ENCODE data around the gene CCNE1.

DNA sequence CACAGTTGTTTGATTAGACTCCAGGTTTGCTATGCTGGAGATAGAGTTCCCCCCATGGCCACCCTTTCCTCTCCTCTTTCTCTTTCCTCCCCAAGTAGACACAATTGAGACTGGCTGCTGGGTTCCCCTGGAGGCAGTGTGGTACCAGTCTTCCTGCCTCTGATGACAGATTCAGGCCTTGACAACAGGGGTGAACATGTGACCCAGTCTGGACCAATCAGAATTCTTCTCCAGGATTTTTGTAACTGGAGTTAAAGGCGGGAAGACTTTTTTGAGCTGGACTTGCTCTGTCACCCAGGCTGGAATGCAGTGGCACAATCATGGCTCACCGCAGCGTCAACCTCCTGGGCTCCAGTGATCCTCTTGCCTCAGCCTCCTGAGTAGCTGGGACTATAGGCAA is 48.7 kb downstream of the CCNE1 start:
- TF ChIP-seq, protein P1, sequence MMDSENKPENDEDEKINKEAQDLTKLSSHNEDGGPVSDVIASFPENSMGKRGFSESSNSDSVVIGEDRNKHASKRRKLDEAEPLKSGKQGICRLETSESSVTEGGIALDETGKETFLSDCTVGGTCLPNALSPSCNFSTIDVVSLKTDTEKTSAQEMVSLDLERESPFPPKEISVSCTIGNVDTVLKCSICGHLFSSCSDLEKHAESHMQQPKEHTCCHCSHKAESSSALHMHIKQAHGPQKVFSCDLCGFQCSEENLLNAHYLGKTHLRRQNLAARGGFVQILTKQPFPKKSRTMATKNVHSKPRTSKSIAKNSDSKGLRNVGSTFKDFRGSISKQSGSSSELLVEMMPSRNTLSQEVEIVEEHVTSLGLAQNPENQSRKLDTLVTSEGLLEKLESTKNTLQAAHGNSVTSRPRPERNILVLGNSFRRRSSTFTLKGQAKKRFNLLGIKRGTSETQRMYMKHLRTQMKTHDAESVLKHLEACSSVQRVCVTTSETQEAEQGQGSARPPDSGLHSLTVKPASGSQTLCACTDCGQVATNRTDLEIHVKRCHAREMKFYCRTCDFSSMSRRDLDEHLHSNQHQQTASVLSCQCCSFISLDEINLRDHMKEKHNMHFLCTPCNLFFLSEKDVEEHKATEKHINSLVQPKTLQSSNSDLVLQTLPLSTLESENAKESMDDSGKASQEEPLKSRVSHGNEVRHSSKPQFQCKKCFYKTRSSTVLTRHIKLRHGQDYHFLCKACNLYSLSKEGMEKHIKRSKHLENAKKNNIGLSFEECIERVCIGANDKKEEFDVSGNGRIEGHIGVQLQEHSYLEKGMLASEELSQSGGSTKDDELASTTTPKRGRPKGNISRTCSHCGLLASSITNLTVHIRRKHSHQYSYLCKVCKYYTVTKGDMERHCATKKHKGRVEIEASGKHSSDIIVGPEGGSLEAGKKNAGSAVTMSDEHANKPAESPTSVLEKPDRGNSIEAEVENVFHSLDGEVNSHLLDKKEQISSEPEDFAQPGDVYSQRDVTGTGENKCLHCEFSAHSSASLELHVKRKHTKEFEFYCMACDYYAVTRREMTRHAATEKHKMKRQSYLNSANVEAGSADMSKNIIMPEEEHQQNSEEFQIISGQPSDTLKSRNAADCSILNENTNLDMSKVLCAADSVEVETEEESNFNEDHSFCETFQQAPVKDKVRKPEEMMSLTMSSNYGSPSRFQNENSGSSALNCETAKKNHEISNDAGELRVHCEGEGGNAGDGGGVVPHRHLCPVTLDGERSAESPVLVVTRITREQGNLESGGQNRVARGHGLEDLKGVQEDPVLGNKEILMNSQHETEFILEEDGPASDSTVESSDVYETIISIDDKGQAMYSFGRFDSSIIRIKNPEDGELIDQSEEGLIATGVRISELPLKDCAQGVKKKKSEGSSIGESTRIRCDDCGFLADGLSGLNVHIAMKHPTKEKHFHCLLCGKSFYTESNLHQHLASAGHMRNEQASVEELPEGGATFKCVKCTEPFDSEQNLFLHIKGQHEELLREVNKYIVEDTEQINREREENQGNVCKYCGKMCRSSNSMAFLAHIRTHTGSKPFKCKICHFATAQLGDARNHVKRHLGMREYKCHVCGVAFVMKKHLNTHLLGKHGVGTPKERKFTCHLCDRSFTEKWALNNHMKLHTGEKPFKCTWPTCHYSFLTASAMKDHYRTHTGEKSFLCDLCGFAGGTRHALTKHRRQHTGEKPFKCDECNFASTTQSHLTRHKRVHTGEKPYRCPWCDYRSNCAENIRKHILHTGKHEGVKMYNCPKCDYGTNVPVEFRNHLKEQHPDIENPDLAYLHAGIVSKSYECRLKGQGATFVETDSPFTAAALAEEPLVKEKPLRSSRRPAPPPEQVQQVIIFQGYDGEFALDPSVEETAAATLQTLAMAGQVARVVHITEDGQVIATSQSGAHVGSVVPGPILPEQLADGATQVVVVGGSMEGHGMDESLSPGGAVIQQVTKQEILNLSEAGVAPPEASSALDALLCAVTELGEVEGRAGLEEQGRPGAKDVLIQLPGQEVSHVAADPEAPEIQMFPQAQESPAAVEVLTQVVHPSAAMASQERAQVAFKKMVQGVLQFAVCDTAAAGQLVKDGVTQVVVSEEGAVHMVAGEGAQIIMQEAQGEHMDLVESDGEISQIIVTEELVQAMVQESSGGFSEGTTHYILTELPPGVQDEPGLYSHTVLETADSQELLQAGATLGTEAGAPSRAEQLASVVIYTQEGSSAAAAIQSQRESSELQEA (IDR thresholded peaks at IDR 0.05; ENCODE audit: low read depth) = no peak
- no peak for TF ChIP-seq BCL6 (CRISPR knock-in tag; IDR thresholded peaks at IDR 0.05)
- TF ChIP-seq, protein P2, sequence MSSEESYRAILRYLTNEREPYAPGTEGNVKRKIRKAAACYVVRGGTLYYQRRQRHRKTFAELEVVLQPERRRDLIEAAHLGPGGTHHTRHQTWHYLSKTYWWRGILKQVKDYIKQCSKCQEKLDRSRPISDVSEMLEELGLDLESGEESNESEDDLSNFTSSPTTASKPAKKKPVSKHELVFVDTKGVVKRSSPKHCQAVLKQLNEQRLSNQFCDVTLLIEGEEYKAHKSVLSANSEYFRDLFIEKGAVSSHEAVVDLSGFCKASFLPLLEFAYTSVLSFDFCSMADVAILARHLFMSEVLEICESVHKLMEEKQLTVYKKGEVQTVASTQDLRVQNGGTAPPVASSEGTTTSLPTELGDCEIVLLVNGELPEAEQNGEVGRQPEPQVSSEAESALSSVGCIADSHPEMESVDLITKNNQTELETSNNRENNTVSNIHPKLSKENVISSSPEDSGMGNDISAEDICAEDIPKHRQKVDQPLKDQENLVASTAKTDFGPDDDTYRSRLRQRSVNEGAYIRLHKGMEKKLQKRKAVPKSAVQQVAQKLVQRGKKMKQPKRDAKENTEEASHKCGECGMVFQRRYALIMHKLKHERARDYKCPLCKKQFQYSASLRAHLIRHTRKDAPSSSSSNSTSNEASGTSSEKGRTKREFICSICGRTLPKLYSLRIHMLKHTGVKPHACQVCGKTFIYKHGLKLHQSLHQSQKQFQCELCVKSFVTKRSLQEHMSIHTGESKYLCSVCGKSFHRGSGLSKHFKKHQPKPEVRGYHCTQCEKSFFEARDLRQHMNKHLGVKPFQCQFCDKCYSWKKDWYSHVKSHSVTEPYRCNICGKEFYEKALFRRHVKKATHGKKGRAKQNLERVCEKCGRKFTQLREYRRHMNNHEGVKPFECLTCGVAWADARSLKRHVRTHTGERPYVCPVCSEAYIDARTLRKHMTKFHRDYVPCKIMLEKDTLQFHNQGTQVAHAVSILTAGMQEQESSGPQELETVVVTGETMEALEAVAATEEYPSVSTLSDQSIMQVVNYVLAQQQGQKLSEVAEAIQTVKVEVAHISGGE (CRISPR knock-in tag; IDR thresholded peaks at IDR 0.05) = no peak
- TF ChIP-seq, protein P3, sequence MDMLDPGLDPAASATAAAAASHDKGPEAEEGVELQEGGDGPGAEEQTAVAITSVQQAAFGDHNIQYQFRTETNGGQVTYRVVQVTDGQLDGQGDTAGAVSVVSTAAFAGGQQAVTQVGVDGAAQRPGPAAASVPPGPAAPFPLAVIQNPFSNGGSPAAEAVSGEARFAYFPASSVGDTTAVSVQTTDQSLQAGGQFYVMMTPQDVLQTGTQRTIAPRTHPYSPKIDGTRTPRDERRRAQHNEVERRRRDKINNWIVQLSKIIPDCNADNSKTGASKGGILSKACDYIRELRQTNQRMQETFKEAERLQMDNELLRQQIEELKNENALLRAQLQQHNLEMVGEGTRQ (CRISPR knock-in tag; IDR thresholded peaks at IDR 0.05) = peak; percentile 86
- no peak for TF ChIP-seq RFX5 (IDR thresholded peaks at IDR 0.05; ENCODE audit: low read depth, low read length)
- TF ChIP-seq ARID2 (IDR thresholded peaks at IDR 0.05) = no peak
- no peak for TF ChIP-seq CEBPB (tag; IDR thresholded peaks at IDR 0.05)
- TF ChIP-seq MED1 (CRISPR knock-in tag; IDR thresholded peaks at IDR 0.05; ENCODE audit: borderline replicate concordance) = no peak
- TF ChIP-seq, protein P4, sequence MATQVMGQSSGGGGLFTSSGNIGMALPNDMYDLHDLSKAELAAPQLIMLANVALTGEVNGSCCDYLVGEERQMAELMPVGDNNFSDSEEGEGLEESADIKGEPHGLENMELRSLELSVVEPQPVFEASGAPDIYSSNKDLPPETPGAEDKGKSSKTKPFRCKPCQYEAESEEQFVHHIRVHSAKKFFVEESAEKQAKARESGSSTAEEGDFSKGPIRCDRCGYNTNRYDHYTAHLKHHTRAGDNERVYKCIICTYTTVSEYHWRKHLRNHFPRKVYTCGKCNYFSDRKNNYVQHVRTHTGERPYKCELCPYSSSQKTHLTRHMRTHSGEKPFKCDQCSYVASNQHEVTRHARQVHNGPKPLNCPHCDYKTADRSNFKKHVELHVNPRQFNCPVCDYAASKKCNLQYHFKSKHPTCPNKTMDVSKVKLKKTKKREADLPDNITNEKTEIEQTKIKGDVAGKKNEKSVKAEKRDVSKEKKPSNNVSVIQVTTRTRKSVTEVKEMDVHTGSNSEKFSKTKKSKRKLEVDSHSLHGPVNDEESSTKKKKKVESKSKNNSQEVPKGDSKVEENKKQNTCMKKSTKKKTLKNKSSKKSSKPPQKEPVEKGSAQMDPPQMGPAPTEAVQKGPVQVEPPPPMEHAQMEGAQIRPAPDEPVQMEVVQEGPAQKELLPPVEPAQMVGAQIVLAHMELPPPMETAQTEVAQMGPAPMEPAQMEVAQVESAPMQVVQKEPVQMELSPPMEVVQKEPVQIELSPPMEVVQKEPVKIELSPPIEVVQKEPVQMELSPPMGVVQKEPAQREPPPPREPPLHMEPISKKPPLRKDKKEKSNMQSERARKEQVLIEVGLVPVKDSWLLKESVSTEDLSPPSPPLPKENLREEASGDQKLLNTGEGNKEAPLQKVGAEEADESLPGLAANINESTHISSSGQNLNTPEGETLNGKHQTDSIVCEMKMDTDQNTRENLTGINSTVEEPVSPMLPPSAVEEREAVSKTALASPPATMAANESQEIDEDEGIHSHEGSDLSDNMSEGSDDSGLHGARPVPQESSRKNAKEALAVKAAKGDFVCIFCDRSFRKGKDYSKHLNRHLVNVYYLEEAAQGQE (IDR thresholded peaks at IDR 0.05; ENCODE audit: borderline replicate concordance) = peak; percentile 34; the same call in 1 of the 2 replicates
- TF ChIP-seq, protein P4 (CRISPR knock-in tag; IDR thresholded peaks at IDR 0.05; ENCODE audit: low read depth) = no peak
- TF ChIP-seq TBP (optimal IDR thresholded peaks at IDR 0.05; ENCODE audit: low read depth, low read length) = no peak
